NCI-H1930 (cell line): ENCODE data around the gene NUB1.

Experiments
- DNase-seq, 2 experiments: peaks; one replicate each; lab custom pipeline; 2025; lab: John Stamatoyannopoulos, UW

The NUB1 gene

GRCh38 chr7:151425670-151426440, 84.2 kb downstream of the NUB1 start:
- no peak for DNase-seq

GRCh38 chr7:151426441-151426903, 84.9 kb downstream of the NUB1 start:
- no peak for DNase-seq

GRCh38 chr7:151426904-151427704, 85.5 kb downstream of the NUB1 start:
- no peak for DNase-seq

- DNase-seq, result no peak
Observed at GRCh38 chr7:151427705-151428377, 86.2 kb downstream of the NUB1 start.
